K562 (cell line): Measurements from ENCODE around the gene TPBG. TPM values are rescaled to one million over a fixed set of nuclear protein-coding genes. Genes with fewer than 3 reads are reported as not detected.

Source experiments
- ARID1B ChIP-seq: fragments of 450-650 bp; IDR thresholded peaks from 2 replicates; pipeline ENCODE4 v1.6.1; 2016; ENCODE audit warnings: antibody characterized with exemption, mild to moderate bottlenecking, inconsistent platforms
- FOXK2 ChIP-seq, 2 experiments: fragments of 450-650 bp; IDR thresholded peaks in 1 of 2; conservative IDR thresholded peaks in 1 of 2; 2 replicates each; pipeline ENCODE4 v1.6.1; 2016; ENCODE audit warnings: low read depth in 2 of 2, mild to moderate bottlenecking in 1 of 2
- FOXP1 ChIP-seq: sonication (generic); formaldehyde crosslinking; IDR thresholded peaks from 2 replicates; pipeline ENCODE4 v1.8.0; 2022; ENCODE audit warnings: mild to moderate bottlenecking, missing genetic modification reagents
- GABPB2 ChIP-seq: fragments of 250-450 bp; sonication (Bioruptor Pico); conservative IDR thresholded peaks from 2 replicates; pipeline ENCODE4 v1.5.1; 2021; ENCODE audit warnings: mild to moderate bottlenecking
- MIER1 ChIP-seq: fragments of 450-650 bp; IDR thresholded peaks from 2 replicates; pipeline ENCODE4 v1.6.1; 2016; ENCODE audit warnings: antibody characterized with exemption, mild to moderate bottlenecking, low read depth
- NONO ChIP-seq, 2 experiments: fragments of 200-400 bp in 1 of 2; fragments of 450-650 bp in 1 of 2; formaldehyde crosslinking in 1 of 2; IDR thresholded peaks; 2 replicates each; pipeline ENCODE4 v1.6.1; 2017; ENCODE audit warnings: low read depth in 2 of 2, mild to moderate bottlenecking in 2 of 2, moderate library complexity in 2 of 2, low read length in 1 of 2
- NR2C2 ChIP-seq, 2 experiments: fragments of 200-800 bp in 1 of 2; sonication (Bioruptor generic) in 1 of 2; sonication (generic) in 1 of 2; formaldehyde crosslinking in 1 of 2; IDR thresholded peaks; 2 replicates each; pipeline versions ENCODE4 v1.6.1 to v1.8.0; 2016 to 2022; ENCODE audit warnings: mild to moderate bottlenecking in 1 of 2, missing compliant biosample characterization in 1 of 2, missing genetic modification characterization in 1 of 2, missing genetic modification reagents in 1 of 2
- TARDBP ChIP-seq: fragments of 450-650 bp; IDR thresholded peaks from 2 replicates; pipeline ENCODE4 v1.6.1; 2016
- TBP ChIP-seq: optimal IDR thresholded peaks from 2 replicates; pipeline ENCODE3; 2011; ENCODE audit warnings: low read depth, low read length, improper control_type of control experiment
- TEAD2 ChIP-seq: fragments of 450-650 bp; IDR thresholded peaks from 2 replicates; pipeline ENCODE4 v1.6.1; 2016; ENCODE audit warnings: missing genetic modification characterization, control low read depth, missing compliant biosample characterization
- polyA plus RNA-seq, 8 experiments: library from polyadenylated mRNA; depleted of rRNA in 4 of 8; stranded (reverse) in 5 of 8; unstranded in 3 of 8; fragments of >200 nt; fragmentation: Nextera tagmentation in 2 of 8; fragmentation: Illumina TruSeq in 1 of 8; extraction: Ambion mirVana in 2 of 8; extraction: Trizol in 1 of 8; gene quantifications; 2 replicates each; pipeline versions ENCODE4 v1.2.1 to v1.2.3, GENCODE V29; 2011 to 2014; ENCODE audit warnings: inconsistent platforms in 1 of 8, missing spikeins in 1 of 8
- total RNA-seq, 7 experiments: library from RNA; depleted of rRNA in 6 of 7; stranded (reverse); fragments of >200 nt in 6 of 7; fragmentation: Illumina TruSeq in 2 of 7; extraction: Trizol in 2 of 7; gene quantifications; 2 replicates each; pipeline versions ENCODE4 v1.2.1 to v1.2.3, GENCODE V29; 2011 to 2021; ENCODE audit warnings: low replicate concordance in 1 of 7
- TF ChIP-seq, protein P1 (sequence below), 2 experiments: fragments of 450-650 bp; IDR thresholded peaks; 2 replicates each; pipeline ENCODE4 v1.6.1; 2016; ENCODE audit warnings: mild to moderate bottlenecking in 2 of 2, borderline replicate concordance in 1 of 2, low read depth in 1 of 2, moderate library complexity in 1 of 2
- TF ChIP-seq, protein P2 (sequence below): fragments of 450-650 bp; IDR thresholded peaks from 2 replicates; pipeline ENCODE4 v1.7.1; 2018; ENCODE audit warnings: mild to moderate bottlenecking, low read depth; ENCODE audit not compliant: partially characterized antibody
- TF ChIP-seq, protein P3 (sequence below): sonication (generic); formaldehyde crosslinking; IDR thresholded peaks from 2 replicates; pipeline ENCODE4 v1.8.0; 2022; ENCODE audit warnings: mild to moderate bottlenecking, missing genetic modification reagents, borderline replicate concordance

Gene TPBG
- total and polyA plus RNA-seq, 9 of the 15 experiments (the other 6 are each of a cell fraction or from before 2014, with no cell fraction given): 0.18 to 0.88 (median 0.36) TPM

DNA sequence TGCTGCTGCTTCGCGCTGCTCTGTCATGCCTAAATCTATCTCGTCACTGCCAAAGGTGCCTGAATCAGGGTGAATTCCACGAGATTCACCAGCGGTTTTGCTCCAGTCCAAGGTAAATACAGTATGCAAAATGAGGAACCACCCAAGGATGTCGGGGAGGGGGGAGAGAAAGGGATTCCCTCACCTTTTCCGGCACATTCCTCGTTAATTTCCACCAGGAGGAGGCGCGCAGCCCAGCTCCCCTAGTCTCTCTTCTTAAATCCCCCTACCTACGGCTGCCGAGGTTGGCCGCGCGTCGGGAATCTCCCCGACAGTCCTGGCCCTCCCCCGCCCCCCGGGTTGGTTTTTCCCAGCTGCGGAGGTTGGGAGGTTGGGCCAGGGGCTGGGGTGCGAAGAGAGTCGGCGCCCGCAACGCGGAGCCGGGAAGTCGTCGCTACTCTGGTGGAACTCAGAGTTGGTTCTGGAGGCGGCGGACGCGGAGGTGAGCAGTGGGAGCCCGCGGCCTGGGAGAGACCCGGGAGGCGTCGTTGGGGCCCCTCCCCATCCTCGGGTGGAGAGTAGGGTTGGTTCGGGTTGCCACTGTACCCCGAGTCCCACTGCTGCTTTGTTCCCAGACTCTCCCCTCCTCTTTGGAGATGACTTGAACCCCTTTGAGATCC, at the start of gene TPBG (continued):
- TF ChIP-seq NONO (IDR thresholded peaks at IDR 0.05; ENCODE audit: low read depth in 2 of 2, low read length in 1 of 2) (peak in 1 of 2 experiments; percentile 98; a peak in 2 of 4 replicates), ARID1B (no peak), FOXP1 (no peak), MIER1 (no peak), TARDBP (no peak), FOXK2 (conservative IDR thresholded peaks at IDR 0.05 in 1 of 2, IDR thresholded peaks at IDR 0.05 in 1 of 2; ENCODE audit: low read depth in 2 of 2) (peak in 1 of 2 experiments; percentile 98; a peak in 2 of 4 replicates), NR2C2 (CRISPR knock-in tag; IDR thresholded peaks at IDR 0.05) (no peak), NR2C2 (tag; IDR thresholded peaks at IDR 0.05) (0 out of 2 replicates have a peak, but pooled peaks have one; percentile 24), GABPB2 (CRISPR knock-in tag) (no peak), TEAD2 (tag) (0 out of 2 replicates have a peak, but pooled peaks have one; percentile 31), TBP (no peak)
- TF ChIP-seq, protein P1, sequence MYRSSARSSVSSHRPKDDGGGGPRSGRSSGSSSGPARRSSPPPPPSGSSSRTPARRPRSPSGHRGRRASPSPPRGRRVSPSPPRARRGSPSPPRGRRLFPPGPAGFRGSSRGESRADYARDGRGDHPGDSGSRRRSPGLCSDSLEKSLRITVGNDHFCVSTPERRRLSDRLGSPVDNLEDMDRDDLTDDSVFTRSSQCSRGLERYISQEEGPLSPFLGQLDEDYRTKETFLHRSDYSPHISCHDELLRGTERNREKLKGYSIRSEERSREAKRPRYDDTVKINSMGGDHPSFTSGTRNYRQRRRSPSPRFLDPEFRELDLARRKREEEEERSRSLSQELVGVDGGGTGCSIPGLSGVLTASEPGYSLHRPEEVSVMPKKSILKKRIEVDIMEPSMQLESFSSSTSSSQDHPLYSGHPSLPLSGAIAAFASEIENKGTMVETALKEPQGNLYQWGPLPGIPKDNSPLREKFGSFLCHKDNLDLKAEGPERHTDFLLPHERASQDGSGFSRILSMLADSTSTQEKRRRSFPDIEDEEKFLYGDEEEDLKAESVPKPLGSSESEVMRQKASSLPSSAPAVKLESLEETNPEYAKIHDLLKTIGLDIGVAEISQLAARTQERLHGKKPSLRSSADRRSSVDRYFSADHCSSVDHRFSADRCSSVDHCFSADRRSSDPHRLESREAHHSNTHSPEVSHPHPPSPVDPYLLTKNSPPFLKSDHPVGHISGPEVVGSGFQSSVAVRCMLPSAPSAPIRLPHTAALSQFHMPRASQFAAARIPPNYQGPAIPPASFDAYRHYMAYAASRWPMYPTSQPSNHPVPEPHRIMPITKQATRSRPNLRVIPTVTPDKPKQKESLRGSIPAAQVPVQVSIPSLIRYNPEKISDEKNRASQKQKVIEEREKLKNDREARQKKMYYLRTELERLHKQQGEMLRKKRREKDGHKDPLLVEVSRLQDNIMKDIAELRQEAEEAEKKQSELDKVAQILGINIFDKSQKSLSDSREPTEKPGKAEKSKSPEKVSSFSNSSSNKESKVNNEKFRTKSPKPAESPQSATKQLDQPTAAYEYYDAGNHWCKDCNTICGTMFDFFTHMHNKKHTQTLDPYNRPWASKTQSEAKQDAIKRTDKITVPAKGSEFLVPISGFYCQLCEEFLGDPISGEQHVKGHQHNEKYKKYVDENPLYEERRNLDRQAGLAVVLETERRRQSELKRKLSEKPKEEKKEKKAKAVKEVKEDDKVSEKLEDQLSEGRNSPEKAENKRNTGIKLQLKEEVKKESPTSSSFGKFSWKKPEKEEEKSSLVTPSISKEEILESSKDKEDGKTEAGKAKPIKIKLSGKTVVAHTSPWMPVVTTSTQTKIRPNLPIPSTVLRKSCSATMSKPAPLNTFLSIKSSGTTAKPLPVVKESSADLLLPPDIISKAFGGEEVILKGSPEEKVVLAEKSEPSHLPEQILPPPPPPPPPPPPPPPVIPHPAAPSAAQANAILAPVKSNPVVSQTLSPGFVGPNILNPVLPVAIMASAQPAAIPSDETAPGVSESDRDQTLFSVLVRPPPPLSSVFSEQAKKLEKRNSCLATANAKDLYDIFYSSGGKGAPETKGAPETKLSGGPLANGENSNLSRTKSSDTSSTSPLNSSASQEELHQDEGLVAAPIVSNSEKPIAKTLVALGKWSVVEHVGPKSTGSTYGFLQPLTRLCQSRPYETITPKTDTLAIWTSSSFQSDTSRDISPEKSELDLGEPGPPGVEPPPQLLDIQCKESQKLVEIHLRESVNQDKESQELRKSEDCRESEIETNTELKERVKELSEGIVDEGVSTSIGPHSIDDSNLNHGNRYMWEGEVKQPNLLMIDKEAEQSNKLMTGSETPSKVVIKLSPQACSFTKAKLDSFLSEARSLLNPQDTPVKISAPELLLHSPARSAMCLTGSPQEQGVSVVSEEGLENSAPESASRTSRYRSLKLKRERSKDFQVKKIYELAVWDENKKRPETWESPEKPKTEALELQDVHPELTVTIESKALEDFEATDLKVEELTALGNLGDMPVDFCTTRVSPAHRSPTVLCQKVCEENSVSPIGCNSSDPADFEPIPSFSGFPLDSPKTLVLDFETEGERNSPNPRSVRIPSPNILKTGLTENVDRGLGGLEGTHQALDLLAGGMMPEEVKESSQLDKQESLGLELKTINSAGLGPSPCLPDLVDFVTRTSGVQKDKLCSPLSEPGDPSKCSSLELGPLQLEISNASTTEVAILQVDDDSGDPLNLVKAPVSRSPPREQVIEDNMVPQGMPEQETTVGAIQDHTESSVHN (IDR thresholded peaks at IDR 0.05; ENCODE audit: borderline replicate concordance in 1 of 2, low read depth in 1 of 2): no peak
- TF ChIP-seq, protein P2, sequence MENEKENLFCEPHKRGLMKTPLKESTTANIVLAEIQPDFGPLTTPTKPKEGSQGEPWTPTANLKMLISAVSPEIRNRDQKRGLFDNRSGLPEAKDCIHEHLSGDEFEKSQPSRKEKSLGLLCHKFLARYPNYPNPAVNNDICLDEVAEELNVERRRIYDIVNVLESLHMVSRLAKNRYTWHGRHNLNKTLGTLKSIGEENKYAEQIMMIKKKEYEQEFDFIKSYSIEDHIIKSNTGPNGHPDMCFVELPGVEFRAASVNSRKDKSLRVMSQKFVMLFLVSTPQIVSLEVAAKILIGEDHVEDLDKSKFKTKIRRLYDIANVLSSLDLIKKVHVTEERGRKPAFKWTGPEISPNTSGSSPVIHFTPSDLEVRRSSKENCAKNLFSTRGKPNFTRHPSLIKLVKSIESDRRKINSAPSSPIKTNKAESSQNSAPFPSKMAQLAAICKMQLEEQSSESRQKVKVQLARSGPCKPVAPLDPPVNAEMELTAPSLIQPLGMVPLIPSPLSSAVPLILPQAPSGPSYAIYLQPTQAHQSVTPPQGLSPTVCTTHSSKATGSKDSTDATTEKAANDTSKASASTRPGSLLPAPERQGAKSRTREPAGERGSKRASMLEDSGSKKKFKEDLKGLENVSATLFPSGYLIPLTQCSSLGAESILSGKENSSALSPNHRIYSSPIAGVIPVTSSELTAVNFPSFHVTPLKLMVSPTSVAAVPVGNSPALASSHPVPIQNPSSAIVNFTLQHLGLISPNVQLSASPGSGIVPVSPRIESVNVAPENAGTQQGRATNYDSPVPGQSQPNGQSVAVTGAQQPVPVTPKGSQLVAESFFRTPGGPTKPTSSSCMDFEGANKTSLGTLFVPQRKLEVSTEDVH: no peak
- TF ChIP-seq, protein P3, sequence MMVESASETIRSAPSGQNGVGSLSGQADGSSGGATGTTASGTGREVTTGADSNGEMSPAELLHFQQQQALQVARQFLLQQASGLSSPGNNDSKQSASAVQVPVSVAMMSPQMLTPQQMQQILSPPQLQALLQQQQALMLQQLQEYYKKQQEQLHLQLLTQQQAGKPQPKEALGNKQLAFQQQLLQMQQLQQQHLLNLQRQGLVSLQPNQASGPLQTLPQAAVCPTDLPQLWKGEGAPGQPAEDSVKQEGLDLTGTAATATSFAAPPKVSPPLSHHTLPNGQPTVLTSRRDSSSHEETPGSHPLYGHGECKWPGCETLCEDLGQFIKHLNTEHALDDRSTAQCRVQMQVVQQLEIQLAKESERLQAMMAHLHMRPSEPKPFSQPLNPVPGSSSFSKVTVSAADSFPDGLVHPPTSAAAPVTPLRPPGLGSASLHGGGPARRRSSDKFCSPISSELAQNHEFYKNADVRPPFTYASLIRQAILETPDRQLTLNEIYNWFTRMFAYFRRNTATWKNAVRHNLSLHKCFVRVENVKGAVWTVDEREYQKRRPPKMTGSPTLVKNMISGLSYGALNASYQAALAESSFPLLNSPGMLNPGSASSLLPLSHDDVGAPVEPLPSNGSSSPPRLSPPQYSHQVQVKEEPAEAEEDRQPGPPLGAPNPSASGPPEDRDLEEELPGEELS (CRISPR knock-in tag): no peak
